ENCODE data around the gene C1GALT1.
"Not testable (repeated sequence)": the region's sequence is repeated elsewhere in the genome, so short reads cannot be mapped to it uniquely, and the experiment has no call there.

Gene C1GALT1

DNA sequence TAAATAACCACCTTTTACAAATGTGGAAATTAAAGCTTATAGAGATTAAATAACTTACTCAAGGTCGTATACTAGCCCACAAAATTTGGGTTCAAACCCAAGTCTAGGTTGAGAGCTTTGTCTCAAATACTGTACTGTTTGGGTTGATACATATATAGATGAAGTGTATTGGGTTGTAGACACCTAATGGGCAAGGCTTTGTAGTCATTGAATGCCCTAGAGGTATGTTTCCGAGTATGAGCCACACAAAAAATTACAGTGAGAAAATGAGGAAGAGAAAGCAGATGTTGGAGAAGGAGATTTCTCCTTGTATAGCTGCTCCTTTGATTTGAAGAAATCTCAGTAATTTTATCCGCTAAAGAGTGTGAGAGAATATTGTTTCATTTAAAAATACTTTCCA lies 60.6 kb downstream of the C1GALT1 start:
- DNase-seq = no peak

DNA sequence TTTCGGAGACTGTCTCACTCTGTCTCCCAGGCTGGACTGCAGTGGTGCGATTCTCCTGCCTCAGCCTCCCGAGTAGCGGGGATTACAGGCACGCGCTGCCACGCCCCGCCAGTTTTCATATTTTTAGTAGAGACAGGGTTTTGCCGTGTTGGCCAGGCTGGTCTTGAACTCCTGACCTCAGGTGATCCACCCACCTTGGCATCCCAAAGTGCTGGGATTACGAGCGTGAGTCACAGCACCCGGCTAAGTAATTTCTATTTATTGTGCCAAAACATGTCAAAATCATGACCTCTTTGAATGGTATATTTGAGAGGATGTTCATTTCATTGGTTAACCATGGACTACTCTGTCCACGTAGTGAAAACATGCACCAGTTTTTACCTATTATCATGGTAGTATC lies 62.9 kb downstream of the C1GALT1 start:
- not testable (repeated sequence) for DNase-seq

DNA sequence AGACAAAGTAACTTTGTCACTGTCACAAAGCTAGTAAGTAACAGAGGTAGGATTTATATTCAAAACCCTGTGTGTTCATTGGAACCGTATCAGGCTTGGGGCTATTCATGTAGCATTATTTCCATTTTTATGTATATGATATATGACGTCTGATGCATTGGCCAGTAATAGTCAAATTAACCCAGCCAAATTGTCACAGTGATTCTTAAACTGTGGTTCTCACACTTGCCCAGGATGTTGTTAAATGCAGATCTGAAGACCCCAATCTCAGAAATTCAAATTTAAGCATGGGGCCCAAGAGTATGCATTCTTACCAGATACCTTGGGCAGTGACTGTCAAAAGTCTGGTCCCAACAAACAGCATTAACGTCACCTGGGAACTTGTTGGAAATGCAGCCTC lies 63.9 kb downstream of the C1GALT1 start:
- no peak for DNase-seq

DNA sequence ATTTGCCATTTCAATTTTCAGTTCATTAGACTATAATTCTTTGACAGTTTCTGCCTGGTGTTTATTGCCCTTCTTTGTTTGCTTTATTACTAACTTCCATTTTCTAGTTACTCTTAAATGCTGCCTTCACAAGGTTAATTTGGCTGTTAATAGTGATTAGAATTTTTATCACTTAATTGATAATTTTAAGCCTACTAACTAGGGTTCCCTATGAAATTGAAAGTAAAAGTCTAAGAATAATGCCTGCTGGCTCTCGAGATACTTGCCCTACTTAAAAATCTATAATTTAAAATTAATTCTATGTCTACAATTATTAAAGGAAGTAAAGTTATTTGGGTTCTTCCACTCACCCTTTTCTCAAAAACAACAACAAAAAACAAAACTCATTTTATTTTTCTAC lies 65.3 kb downstream of the C1GALT1 start:
- DNase-seq = no peak

DNA sequence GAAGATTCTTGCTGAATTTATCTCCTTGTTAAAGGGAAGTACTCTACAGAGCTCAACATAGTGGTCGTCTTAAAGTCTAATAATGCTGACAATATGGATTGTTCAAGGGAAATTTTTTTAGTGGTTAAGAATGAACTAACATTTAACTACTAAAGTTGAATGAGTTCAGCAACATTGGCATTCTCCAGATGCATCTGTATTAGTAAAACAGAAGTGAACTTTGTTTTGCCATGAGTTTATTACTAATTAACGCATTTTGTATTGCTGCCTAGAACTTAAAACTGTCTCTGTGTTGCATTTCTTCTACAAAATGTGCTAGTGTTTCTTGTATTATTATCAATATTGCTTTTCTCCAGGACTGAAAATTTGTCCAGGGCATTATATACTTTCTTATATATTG lies 67.5 kb downstream of the C1GALT1 start:
- no peak for DNase-seq

DNA sequence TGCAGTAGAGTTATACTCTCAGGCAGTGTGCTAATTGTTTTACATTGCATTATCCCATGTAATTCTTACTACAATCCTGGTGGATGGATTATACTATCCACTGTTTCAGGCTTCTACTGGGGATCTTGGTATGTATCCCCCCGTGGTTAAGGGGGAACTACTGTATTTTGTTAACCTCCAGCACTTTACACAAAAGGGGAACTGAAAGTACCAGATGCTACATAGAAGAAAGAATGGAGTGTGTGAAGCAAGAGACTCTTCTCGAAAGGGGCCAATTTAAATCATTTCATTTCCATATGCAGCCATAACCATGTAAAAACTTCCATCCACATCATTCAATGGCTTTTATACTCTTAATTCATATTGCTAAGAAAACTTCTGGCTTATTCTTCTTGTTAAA lies 69.4 kb downstream of the C1GALT1 start:
- no peak for DNase-seq

DNA sequence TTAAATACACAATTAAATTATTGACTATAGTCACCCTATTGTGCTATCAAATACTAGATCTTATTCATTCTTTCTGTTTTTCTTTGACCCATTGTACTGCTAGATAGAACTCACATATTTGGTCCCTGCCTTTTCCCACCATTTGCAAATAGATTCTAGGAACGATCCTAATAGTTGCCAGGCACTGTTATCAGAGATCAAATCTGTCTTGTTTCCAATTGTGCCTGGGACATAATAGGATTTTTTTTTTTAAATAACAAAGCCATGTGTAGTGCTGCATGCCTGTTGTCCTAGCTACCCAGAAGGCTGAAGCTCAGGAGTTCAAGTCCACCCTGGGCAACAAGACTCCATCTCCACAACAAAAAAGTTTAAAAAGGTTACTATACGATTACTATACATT lies 72.0 kb downstream of the C1GALT1 start:
- DNase-seq = no peak

DNA sequence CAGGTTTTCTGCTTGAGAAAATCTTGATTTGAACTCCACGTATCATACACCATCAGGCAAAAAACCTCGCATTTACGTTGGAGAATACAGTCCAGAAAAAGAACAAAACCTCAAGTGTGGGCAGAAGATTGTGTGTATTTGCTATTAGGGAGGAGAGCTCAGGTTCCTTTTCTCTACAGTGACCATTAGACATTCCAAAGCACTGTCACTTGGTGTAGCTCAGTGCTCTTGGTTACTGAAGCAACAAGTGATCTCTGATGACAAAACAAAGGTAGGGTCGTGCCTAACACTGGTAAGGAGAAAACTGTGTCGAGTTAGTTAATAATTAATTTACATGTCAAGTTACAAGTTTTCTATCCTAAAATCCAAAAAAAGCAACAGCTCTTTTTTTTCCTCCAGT lies 72.6 kb downstream of the C1GALT1 start:
- DNase-seq = no peak

DNA sequence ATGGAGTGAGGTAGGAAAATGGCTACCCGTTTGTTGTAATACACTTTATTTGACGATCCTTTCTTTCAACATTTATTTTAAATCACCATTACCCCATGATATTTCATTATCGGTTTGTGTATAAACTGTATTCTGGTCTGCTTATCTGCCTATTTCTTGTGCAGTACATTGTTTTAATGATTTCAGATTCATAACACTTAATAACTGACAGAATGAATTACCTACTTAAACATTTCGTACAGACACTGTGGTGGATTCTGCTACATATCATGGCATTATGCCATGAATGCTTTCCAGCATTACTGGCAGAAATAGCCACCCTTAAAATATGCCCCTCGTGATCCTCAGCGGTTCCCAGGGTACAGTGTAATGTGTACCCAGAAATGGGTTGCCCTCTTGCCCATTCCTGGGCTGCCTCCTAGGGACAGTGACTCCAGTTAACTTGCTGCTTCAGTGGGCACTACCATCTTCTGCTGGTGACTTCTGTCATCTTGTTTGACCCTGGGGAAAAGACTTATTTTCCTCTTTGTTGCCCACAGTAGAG lies 74.5 kb downstream of the C1GALT1 start:
- no peak for DNase-seq

DNA sequence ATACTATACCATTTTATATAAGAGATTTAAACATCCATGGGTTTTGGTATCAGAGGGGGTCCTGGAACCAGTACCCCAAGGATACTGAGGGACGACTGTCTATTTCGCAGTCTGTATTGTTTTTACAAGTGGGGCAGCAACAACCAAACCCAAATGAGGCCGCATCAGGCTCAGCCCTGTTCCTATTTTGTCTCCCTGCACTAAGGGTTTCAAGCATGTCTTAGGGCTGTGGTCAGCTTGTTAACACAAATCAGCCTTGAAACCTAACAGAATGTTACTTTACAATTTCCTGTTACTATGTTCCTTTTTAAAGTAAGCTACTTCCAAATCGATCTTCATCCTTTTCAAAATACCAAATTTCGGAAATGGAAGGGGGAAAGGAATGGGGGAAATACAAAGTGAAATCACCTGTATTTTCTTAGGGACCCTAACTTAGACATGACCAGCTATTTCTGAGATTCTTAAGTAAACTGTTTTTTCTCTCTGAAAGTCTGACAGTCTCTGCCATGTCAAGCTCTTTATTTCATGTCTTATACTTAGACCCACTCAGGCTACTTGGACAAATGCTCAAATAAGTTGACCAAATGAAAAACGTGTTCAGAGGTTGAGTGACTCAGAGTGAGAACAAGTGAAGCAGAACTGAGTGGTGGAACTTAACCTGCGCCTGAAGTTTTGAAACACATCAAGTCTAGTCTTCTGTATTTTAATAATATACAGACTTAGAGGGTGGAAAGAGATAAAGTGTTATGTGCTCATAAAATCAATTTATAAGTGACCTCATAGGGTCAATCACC lies 75.8 kb downstream of the C1GALT1 start:
- DNase-seq = no peak

DNA sequence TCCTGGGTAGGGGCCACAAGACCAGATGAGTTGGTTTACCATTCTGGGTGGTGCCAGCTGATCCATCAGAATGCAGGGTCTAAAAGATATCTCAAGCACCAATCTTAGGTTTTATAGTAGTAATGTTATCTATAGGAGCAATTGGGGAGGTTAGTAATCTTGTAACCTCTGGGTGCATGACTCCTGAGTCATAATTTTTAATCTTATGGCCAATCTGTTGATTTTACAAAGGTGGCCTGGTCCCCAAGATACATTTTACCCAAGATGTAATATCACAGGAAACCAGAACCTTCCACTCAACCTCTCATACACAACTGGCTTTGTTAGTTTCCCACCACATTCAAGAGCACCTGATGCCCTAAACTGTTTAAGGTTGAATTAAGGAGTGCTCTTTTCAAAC lies 79.5 kb downstream of the C1GALT1 start:
- DNase-seq = no peak

DNA sequence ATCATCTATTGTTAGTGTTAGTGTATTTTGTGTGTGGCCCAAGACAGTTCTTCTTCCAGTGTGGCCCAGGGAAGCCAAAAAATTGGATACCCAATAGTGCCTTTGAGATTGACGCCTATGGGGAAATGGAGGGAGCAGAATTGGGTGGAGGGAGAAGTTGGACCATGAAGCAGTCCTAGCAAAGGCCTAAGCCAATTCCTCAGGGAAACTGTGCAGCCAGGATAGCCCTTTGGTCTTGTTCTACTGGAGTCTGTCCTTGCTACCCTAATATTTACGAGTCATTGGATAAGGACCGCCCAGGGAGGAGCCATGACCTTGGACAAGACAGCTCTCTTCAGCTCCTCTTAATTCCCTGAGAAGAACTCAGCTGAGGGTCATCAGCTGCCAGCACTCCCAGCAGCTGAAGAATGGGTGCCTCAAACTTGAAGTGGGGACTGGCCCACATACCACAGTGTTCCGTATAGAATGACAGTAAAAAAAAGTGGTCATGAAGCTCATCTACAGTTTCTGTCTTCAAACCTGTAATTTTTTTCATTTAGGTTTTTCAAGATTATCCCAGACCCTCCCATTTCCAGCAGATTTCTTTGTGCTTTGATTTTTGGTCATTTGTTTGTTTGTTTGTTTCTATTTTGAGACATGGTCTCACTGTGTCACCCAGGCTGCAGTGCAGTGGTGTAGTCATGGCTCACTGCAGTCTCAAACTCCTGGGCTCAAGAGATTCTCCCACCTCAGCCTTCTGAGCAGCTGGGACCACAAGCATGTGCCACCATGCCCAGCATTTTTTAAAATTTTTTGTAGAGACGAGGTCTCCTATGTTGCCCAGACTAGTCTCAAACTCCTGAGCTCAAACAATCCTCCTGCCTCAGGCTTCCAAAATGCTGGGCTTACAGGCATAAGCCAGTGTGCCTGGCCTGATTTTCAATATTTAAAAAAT lies 81.2 kb downstream of the C1GALT1 start:
- DNase-seq = no peak

DNA sequence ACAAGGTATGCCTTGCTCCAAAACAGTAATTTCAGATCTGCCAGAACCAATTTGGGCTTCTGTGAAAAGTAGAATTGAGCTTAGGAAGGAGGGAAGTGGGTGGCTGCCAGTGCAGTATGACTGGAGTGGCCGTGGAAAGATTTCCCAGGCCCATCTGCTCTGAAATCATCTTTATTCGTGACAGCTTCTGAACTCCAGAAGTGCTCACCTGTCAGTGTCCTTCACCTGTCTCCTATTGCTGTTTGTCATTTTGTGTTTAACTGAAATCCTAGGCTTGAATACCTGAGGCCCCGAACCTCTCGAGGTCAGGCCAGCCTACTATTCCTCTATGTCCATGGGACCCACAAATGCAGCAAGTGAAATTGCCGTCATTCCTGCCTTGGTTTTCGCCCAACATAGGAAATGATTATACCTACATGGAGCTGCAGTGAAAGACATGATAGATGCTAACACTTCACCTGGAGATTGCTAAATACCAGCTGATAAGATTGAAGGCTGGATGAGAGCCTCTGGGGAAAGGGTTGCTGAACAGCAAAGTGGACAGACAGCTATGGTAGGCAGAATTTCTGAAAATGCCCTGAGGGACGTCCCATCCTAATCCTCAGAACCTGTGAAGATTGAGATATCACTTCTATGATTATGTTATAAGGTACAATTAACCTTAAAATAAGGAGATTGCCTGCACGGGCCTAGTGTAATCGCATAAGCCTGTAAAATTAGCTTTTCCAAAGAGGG lies 82.1 kb downstream of the C1GALT1 start:
- DNase-seq = no peak

DNA sequence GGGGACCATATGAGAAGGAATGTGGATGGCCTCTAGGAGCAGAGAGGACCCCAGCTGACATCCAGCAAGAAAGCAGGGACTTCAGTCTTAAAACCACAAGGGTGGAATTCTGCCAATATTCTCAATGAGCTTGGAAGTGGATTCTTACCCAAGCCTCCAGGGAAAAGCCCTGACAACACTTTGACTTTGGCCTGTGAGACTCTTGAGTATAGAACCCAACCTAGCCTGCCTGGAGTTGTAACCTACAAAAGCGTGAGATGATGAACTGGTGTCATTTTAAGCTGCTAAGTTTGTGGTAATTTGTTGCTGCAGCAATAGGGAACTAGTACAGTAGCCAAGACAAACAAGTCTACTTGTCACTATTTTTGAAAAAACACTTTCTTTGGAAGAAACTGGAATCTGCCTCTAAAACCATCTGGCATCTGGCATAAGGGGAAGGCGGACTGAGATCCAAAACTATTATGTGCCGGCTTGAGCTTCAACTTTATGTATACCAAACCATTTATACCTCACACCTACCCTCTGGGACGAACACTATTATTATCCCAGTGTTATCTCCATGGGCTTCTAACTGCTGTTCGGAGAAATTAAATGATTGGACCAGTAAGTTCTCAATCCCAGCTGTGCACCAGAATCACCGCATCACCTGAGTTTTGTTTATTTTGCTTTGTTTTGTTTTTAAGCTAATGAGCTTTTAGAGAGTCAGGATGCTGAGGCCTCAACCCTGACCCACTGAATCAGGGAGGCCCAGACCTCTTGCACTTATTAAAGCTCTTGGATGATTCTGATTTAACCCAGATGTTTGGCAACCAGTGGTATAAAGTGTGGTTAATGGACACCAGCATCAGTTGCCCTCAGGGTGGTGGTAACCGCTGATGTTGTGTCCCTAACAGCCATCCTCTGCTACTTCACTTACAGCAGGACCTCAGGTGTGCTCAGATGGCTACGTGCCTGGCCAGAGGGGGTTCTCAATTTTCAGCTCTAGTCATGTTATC lies 83.0 kb downstream of the C1GALT1 start:
- no peak for DNase-seq

DNA sequence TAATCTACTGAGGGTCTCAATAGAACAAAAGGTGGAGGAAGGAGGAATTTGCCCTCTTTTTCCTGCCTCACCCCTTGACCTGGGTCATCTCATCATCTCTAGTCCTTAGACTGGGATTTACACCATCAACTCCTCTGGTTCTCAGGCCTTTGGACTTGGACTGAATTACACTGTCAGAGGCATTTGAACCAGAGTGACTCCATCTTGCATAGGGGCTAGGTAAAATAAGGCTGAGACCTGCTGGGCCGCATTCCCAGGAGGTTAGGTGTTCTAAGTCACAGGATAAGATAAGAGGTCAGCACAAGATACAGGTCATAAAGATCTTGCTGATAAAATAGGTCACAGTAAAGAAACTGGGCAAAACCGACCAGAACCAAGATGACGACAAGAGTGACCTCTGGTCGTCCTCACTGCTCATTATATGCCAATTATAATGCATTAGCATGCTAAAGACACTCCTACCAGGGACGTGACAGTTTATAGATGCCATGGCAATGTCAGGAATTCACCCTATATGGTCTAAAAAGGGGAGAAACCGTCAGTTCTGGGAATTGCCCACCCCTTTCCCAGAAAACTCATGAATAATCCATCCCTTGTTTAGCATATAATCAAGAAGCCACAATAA lies 84.0 kb downstream of the C1GALT1 start:
- DNase-seq = no peak

DNA sequence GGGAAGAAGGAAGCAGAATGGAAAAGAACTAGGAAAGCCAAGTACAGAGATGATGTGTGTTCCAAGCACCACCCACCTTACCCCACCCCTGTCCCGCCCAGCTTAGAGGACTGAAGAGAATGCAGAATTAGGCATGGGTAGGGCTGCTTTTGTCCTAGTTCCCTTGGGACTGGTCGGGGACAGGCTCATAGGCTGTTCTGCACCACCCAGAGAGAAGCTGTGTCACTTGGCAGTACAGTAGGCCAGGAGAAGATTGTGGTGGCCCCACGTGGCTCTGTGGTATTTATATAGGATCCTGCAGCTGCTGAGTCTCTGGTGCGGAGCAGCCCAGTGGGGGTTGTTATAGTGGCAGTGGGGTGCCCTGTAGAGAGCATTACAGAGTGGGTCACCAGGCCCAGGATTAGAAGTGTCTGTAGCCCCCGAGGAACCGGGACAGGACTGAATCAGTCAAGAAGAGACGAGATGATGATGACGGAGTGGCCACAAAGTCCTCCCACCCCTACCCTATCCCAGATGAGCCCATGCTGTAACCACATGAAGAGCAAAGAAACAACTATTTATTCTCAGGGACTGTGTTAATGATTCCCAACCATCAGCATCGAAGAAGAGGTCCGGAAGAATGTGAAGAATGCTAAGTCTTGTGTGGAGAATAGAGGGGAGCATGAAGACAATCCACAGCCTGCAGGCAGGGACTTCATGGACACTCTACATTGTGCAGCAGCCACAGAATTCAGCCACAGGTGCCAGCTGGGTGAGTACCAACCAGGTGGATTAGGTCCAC lies 88.9 kb downstream of the C1GALT1 start:
- no peak for DNase-seq

DNA sequence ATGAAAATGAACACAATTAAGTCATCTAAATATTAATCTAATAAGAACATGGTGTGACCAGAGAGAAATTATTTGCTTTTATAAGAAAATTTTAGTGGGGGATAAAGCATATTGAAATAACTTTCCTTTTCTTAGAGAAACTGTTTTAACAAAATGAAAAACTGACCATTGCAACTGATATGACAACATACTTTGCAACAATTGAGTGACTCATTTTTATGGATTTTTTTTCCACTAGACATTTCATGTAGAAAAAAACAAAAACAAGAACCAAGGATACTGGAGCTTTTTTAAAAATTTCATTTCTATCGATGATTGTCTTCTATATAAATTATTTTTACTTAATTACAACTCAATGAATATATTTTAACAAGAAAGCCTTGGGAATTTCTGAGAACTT lies 90.0 kb downstream of the C1GALT1 start:
- no peak for DNase-seq

DNA sequence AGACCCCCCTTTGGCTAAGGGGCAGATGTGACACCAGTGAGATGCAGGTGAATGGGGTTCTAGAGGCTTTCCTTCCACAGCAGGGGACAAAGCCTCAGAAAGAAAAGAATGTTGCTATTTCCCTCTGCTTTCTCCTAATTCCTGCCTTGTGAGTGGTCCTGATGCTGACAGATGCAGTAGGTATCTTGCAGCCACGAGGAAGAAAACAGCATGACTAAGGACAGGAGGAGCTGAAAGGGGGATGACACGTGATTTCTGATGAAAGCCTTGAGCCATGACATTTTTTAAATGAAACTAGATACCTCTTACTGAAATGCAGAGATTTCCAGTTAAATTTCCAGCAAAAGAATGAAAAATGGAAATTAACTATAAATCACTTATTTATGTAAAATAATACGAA lies 92.4 kb downstream of the C1GALT1 start:
- no peak for DNase-seq

DNA sequence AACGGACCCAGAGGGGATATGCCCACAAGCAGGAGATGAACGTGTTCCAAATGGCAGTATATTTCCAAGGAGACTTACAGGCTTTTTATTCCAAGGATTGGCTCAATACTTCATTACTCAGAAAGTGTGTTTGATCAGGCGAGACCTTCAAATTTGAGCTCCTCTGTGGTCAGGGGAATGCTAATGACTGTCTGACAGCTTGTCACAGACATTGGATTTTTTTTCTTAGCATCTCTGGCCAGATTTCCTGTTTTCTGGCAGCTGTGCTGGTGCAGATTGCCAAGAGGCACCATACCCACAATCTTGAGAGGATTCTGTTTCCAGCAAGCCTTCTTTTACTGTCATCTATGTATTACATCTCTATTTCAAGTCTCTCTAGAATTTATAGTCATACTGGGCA lies 93.8 kb downstream of the C1GALT1 start:
- DNase-seq = no peak

DNA sequence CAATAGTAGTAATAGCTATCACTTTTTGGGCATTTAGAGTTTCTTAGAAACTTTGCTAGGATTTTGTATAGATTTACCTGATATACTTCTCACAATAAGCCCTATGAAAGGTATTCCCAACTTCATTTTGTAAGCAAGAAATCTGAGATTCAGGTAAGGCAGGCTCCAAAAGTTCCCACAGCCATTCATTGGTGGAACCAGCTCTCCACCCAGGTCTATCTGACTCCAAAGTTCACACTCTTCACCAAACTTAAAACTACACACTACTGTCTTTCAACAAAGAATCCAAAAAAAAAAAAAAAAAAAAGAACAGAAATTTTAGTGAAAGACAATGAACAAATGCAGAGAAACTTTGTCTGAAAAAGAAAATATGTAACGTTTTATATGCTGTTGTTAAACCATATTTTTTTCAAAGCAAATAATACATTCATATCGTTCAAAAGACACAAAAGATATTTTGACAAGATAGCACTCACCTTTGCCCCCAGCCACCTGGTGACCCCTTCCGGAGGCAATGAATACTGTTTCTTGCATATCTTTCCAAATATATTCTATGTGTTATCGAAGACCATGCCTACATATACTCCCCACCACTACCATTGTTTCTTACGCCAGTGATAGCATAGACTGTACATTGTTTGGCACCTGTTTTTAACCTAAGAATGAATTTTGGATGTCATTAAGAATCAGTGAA lies 108.2 kb downstream of the C1GALT1 start:
- DNase-seq = no peak

Data from SHP77 treated with DMSO at 0.1 percent for 48 hours (cell line).